Thoracic aorta (tissue), 2 donors: ENCODE measurements around the gene TRIM7. TPM values are rescaled to one million over a fixed set of nuclear protein-coding genes. Genes with fewer than 3 reads are reported as not detected.

ENCODE experiments used
- ATAC-seq: fragments of 150-250 bp; one replicate; pipeline ENCODE4 v1.8.0; 2017; ENCODE audit warnings: low read depth; ENCODE audit not compliant: insufficient number of reproducible peaks, low FRiP score
- DNase-seq: peaks from one replicate; pipeline ENCODE4 v3.0.0-alpha.2; 2020; ENCODE audit warnings: low spot score
- H3K27ac ChIP-seq, 2 donors: fragments of 200-600 bp; sonication (generic); 1 replicate in 1 of 2; 2 replicates in 1 of 2; pipeline ENCODE4 v1.5.1; 2016; ENCODE audit warnings: mild to moderate bottlenecking in 2 of 2, moderate library complexity in 2 of 2
- H3K27me3 ChIP-seq: fragments of 200-600 bp; sonication (generic); replicated peaks from 2 replicates; pipeline ENCODE4 v1.6.0; 2016; ENCODE audit warnings: mild to moderate bottlenecking; ENCODE audit not compliant: insufficient read depth
- H3K36me3 ChIP-seq: fragments of 200-600 bp; sonication (generic); one replicate; pipeline ENCODE4 v1.5.1; 2016
- H3K4me1 ChIP-seq, 2 donors: fragments of 200-600 bp; sonication (generic); 1 replicate in 1 of 2; 2 replicates in 1 of 2; pipeline versions ENCODE4 v1.5.1 to v1.6.0; 2016; ENCODE audit warnings: low read depth in 2 of 2, mild to moderate bottlenecking in 1 of 2; ENCODE audit not compliant: control insufficient read depth in 1 of 2
- H3K4me3 ChIP-seq: fragments of 200-600 bp; sonication (generic); 2 replicates; pipeline ENCODE4 v1.5.1; 2016; ENCODE audit warnings: mild to moderate bottlenecking
- H3K9me3 ChIP-seq: fragments of 200-600 bp; sonication (generic); 2 replicates; pipeline ENCODE4 v1.5.1; 2016
- total RNA-seq, 2 donors: library from RNA; depleted of rRNA; stranded (reverse); fragments of >200 nt; gene quantifications; one replicate each; pipeline versions ENCODE4 v1.1.0 to v1.2.3, GENCODE V29; 2016
- TF ChIP-seq, protein P1 (sequence below): fragments of 200-600 bp; sonication (generic); IDR thresholded peaks from one replicate; pipeline ENCODE4 v1.5.1; 2019; ENCODE audit warnings: antibody characterized with exemption

Gene TRIM7
- total RNA-seq, 2 donors from 2014 or later = 11.4 to 14.7 TPM

DNA sequence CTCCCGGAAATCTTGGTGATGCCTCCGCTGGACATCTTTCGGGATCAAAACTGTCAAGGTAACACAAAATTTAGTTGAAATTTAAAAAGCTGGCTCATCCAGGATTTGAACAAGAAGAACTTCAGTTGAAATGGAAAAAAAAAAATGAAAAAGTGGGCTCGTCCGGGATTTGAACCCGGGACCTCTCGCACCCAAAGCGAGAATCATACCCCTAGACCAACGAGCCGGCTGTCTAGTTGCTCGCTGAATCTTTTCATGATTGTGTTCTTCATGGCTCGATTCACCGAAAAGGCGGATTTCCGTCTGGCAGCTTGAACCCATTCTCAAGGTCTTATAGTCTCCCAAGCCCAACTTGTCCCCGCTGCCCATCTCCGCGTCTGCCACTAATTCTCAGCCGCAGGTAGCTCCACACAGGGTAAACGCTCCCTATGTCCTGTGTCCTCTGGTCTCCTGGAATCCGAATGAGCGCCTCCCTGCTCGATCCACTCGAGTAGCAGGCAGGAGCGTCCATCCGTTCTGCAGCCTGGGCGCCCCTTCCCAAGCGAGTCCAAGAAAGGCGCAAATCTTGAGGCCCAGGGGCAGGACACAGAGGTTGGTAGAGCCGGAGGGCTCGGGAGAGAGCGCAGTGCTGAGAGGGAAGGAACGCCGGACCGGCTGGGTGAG lies 16.2 kb downstream of the TRIM7 start:
- TF ChIP-seq, protein P1, sequence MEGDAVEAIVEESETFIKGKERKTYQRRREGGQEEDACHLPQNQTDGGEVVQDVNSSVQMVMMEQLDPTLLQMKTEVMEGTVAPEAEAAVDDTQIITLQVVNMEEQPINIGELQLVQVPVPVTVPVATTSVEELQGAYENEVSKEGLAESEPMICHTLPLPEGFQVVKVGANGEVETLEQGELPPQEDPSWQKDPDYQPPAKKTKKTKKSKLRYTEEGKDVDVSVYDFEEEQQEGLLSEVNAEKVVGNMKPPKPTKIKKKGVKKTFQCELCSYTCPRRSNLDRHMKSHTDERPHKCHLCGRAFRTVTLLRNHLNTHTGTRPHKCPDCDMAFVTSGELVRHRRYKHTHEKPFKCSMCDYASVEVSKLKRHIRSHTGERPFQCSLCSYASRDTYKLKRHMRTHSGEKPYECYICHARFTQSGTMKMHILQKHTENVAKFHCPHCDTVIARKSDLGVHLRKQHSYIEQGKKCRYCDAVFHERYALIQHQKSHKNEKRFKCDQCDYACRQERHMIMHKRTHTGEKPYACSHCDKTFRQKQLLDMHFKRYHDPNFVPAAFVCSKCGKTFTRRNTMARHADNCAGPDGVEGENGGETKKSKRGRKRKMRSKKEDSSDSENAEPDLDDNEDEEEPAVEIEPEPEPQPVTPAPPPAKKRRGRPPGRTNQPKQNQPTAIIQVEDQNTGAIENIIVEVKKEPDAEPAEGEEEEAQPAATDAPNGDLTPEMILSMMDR = no peak

DNA sequence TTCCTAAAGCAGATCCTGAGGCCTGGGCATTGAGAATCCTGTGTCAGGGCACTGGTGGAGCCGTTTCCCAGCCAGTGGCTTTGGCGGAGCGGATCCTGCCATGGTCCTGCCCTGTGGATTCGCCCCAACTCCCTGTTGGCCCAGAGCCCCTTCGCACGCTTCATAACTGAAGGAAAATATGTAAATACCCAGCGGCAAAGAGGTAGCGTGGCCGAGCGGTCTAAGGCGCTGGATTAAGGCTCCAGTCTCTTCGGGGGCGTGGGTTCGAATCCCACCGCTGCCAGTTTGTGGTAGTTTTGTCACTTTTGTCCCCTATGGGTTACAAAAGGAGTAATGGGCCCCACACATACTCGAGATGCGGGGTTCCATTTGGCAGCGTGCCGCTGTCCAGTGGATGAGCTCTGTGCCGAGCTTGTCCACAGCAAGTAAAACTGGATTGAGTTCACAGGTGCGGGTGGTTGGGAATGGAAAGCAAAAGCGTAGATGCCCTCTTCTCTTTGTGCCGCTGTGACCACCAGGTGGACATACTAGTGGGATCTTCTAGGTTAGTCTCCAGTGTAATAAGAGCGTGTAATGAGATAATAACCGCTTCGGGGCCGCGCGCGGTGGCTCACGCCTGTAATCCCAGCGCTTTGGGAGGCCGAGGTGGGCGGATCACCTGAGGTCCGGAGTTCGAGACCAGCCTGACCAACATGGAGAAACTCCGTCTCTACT lies 17.3 kb downstream of the TRIM7 start:
- TF ChIP-seq, protein P1 = no peak
- DNase-seq (no peak), ATAC-seq (peak; percentile 33)
- Histone ChIP-seq H3K27me3 (no peaks in the 10 kb centered on the region), H3K36me3 (no peaks in the 10 kb centered on the region), H3K4me3 (peak overlapping the region; percentile 99), H3K27ac (peak overlapping the region; percentile 89 to 94), H3K4me1 (peaks cover 4 to 13% of the 10 kb centered on the region in 2 donors), H3K9me3 (no peaks in the 10 kb centered on the region)

More for the DNA sequence above, 16.2 kb downstream of the TRIM7 start:
- Histone ChIP-seq H3K4me1 (peaks cover 4 to 16% of the 10 kb centered on the region in 2 donors), H3K36me3 (no peaks in the 10 kb centered on the region), H3K27me3 (no peaks in the 10 kb centered on the region), H3K4me3 (peak overlapping the region; percentile 99), H3K27ac (peak overlapping the region; percentile 89 to 94), H3K9me3 (no peaks in the 10 kb centered on the region)
- DNase-seq (no peak), ATAC-seq (peak; percentile 58)

DNA sequence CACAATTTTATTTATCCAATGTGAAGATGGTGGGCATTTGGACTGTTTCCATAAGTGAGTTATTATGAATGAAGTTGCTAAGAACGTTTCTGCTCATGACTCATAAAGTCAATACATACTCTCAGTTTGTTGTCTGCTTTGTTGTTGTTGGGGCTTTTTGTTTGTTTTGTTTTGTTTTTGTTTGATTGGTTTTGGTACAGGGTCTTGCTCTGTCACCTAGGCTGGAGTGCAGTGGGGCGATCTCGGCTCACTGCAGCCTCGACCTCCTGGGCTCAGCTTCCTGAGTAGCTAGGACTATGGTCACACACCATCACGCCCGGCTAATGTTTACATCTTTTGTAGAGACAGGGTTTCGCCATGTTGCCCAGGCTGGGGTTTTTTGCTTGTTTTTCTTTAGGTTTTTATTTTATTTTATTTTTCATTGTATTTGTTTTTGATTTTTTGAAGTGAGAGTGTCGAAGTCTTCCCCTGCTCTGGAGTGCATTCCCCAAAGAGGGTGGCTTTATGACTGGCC lies 18.0 kb downstream of the TRIM7 start:
- ATAC-seq = no peak
- no peak for DNase-seq
- TF ChIP-seq, protein P1 = no peak
- Histone ChIP-seq H3K27ac (peak overlapping the region in 1 of 2 donors; percentile 89), H3K27me3 (no peaks in the 10 kb centered on the region), H3K9me3 (no peaks in the 10 kb centered on the region), H3K36me3 (no peaks in the 10 kb centered on the region), H3K4me3 (peak overlapping the region; percentile 99), H3K4me1 (peaks cover 0 to 8% of the 10 kb centered on the region in 2 donors)

DNA sequence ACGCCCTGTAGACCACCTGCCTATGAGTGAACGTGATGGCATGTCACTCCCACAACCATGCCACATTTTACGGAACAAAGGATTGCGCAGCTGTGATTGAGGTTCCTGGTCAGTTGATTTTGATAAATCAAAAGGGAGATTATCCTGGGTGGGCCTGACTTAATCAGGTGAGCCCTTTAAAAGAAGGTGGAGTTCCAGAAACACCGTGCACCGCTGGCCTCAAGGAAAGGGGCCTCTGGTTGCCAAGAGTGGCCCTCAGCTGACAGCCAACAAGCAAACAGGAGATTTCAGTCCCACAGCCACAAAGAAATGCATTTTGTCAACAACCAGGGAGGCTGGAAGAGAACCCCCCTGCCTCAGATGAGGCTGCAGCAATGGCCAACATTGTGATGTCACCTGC lies 19.0 kb downstream of the TRIM7 start:
- ATAC-seq (no peak), DNase-seq (no peak)
- Histone ChIP-seq H3K4me3 (no peak overlapping the region), H3K27ac (no peak overlapping the region), H3K27me3 (no peaks in the 10 kb centered on the region), H3K4me1 (peaks cover 0 to 8% of the 10 kb centered on the region in 2 donors), H3K9me3 (no peaks in the 10 kb centered on the region), H3K36me3 (no peaks in the 10 kb centered on the region)
- TF ChIP-seq, protein P1 = no peak

DNA sequence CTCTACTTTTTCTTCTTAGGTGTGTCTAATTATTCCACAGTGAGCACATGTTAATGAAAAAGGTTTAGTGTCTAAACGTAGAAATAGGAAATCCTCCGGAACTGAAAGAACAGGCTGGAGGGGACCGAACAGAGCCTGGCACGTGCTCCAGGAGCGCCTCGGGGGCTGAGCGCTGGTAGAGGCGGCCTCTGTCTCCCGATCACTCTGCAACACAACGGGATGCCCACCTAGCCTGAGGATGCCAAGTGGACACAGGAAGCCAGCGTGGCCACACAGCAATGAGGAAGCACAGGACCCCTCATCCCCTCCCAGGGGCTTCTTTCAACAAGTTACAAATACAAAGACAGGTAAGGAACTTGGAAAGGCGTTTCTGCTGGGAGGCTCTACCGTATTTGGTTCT lies 19.4 kb downstream of the TRIM7 start:
- no peak overlapping the region for H3K27ac ChIP-seq
- no peak overlapping the region for H3K4me3 ChIP-seq
- H3K4me1 ChIP-seq = peaks cover 0 to 8% of the 10 kb centered on the region in 2 donors
- no peaks in the 10 kb centered on the region for H3K9me3 ChIP-seq
- no peaks in the 10 kb centered on the region for H3K27me3 ChIP-seq
- no peaks in the 10 kb centered on the region for H3K36me3 ChIP-seq
- ATAC-seq = no peak
- TF ChIP-seq, protein P1 = no peak
- DNase-seq = no peak
